ENCODE data around the gene DDX31.

Gene DDX31

DNA sequence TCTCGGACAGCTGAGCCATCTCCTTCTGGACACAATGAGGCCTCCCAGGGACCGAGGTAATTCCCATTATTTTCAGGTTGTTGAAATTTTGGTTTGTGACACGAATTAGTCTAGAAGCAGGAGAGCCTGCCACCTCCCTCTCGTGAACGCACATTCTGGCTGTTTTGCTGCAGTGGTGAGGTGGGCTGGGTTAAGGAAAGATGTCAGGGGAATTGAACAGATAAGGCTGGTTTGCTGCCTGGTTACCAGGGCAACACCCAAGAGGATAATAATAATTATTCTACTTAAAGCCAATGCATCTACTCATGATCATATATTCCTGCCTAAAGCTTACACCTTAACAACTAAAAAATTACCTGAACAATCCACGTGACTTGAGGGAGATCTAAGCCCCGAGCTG is 38.1 kb downstream of the DDX31 start:
- no peak for DNase-seq

DNA sequence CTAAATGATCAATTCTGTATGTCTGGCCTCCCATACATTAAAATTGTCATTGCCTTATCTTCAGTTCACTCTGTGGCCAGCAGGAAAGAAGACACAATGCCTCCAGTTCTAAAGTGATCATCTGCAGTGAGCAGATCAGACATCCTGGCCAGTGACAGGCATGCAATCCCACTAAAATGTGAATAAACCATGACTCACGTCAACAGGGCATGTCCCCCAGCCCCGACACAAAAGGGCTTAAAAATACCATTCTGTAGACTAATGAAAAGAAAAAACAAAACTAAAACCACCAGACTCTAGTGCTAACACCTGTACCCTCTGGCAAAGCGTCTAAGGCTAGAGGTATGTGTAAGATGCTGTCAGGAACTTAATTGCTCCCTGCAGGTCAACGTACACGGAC is 38.5 kb downstream of the DDX31 start:
- no peak for DNase-seq

DNA sequence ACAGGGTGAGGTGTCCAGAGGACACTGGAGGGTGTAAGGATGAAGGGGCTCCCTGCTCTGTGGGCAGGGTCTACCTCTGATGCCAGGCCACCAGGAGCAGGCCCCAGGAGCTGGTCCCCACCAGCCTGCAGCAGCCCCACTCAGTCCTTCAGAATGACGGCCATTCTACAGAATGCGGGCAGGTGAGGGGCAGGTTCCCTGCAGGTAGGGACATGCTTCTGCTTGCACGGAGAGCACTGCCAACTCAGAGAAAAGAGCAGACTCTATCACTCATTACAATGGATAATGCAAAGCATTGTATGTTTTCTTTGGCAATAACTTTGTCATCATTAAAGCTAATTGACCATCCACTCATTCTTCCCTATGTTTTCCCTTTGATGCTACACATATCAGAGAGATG is 39.0 kb downstream of the DDX31 start:
- no peak for DNase-seq

DNA sequence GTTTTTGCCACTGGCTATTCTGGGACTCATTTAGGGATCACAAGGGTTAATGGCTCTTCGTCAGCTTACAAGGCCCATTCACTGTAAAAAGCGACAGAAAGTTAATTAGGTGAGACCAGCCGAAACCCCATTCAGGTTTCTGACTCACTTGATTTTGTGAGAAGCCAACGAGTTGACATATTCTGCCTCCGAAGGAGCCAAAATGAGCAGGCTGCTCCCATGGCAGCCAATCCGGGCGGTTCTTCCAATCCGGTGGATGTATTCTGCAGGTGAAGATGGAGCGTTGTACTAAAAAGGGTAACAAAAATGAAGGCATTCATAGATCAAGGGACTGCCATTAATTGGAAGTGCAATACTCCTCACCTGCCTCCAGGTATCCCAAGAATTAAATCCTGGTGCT is 39.7 kb downstream of the DDX31 start:
- DNase-seq, result no peak

DNA sequence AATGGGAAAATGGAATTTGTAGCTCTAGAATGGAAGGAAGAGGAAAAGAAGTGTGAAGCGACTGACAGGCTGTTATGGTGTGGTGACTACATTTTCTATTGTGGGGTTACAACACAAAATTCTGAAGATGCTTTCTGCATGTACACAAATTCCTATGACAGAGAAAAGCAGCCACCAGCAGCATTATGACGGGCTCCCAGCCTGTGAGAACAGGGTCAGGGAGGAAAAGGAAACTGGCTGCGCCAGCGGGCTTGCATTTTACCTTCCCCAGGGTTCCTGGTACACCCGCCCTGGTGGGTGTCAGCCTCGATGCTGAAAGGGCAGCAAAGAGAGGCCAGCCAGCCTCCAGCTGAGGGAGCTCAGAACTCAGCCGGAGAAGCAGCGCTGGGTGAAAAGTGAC is 41.0 kb downstream of the DDX31 start:
- no peak for DNase-seq

DNA sequence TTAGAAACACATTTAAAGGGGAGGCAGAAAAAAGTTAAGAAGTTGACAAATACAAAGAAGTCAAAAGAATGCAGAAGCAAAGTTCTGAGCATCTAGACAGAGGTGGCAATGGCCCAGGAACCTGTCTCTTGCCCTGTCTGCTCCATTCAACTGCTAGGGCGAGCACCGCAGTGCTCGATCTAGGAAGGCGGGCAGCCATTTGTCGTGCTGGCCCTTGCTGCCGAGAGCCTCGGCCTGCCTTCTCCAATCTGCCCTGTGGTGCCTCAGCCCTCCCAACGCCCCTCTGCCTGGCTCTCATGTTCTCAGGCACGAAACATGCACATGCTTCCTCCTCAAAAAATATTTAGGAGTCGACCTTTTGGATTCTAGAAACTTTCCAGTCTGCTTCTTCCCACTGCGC is 42.2 kb downstream of the DDX31 start:
- no peak for DNase-seq

DNA sequence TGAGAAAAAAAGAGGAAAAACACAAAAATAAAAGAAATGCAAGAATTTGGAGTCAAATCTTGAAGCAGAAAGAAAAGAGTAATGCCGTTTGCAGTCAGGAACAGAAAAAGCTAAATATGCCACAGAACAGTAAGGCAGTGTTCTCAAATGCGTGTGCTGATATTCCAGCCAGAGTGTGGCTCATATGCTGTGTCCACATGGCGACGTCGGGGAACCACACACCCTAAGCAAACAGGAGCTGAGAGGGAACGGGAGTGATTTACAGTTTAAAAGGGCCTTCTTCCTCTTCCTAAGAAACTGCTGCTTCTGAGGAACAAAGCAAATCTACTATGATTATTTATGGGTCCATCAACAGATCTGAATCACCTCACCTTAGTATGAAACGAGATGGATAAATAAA is 42.7 kb downstream of the DDX31 start:
- DNase-seq, result no peak

DNA sequence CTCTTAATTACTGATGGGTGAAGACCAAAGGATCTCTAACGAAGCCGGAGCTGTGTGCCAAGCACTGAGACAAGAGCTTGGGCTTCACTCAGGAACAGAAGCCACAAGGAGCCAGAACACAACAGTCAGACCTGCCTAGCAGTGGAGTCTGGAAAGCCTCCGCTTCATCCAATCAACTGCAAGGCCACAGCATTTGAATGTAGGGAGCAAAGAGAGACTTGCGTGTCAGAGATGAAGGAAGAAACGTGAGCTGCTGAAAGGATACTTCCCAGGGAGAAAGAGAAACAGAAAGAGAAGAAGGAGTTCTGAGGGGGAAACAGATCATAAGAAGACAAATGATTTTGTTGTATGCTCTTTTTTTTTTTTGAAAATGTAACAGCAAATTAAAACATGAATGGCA is 43.5 kb downstream of the DDX31 start:
- DNase-seq, result no peak

DNA sequence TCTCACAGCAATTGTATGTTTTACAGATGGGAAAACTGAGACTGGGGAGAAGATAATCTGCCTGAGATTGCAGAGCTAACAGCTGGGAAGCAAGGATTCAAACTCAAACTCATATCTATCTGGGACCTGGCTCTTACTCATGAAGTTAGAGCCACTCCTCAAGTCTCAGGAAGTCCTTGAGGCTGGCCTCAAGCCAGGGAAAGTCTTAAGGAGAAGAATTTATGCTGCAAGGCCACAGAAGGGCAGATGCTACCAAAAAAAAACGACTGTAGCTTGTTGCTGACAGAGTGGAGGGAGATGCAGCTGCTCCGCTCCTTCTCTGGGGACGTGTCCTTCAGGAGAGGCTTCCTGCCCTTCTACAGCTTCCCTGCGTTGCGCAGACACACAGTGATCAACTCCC is 47.6 kb downstream of the DDX31 start:
- no peak for DNase-seq

DNA sequence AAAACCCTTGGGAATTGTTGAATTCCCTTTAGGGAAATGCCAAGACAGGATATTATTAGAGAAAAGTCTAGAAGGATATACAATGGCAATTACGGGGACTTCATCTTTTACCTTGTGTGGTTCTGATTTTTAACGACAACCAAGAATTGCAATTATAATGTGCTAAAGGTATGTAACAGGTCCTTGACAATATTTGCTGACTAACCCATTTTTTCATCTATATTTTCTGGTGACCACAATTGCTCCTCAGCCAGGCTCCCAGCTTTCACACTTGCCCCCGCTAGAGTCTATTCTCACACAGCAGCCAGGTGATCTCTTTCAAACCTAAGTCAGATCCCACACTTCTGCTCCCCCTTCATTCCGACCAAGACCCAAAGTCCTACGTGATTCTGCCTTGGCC is 53.1 kb downstream of the DDX31 start:
- DNase-seq, result no peak

DNA sequence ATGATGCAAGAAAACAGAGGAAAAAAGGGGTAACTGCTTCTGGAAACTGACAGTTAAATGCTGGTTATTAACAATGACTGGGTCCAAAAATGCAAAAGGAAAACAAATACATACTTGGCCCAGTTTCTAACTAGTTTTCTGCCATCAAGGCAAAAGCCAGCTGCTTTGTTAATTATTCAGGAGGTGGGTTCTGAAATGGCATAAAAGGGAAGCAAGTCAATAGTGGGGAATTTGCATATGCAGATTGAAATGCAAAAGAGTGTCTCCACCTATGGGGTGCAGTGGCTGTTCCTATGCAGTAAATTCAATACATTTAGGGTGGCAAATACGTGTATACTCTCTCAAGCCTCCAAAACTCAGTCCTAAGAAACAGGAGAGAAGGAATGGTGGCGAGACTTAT is 54.0 kb downstream of the DDX31 start:
- DNase-seq, result no peak

DNA sequence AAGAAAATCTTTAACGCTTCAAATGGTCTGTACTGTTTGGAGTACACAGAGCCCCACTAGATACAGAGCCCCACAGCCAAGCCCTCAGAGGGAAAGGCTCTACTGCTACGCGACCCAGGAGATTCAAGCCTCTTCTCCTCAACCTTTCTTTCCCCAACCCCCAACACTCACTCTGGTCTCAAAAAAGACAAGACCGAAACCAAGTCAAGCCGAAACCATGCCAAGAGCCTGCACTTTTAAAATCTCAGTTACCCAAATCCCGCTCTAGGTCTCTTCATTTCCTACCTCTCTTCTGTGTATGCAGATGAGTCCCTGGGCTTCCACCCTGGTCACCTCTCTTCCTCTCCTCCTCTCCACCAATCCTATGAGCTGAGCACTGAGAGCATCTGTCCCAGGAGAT is 55.5 kb downstream of the DDX31 start:
- no peak for DNase-seq

DNA sequence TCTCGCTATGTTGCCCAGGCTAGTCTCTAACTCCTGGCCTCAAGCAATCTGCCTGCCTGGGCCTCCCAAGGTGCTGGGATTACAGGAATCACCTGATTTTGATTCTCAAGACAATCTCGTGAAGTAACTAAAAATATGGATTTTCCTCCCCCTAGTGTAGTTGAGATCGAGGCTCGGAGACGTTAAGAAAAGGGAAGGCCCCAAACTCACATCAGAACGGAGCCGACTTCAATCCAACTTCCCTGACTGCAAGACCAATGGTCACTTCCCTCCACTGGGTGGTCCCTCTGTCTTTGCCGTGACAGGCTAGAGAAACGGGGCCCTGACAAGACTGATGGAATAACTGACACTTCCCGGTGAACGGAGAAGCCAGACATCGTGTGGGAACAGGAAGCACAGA is 59.1 kb downstream of the DDX31 start:
- DNase-seq, result no peak

DNA sequence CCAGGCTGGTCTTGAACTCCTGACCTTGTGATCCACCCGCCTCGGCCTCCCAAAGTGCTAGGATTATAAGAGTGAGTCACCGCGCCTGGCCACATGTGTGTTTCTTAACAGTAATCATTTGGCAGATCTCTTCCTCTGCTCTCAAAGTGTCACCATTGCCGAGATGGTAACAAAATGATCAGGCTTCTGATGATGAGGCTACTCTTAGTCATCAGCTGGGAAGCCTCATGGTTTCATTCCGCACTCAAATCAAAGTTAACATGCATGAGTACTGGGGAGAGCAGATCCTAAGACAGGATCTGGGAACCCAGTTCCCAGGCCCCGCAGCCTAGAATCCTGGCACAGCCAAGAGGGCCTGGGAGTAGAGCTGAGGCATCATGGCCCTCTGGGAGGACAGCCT is 60.0 kb downstream of the DDX31 start:
- DNase-seq, result no peak

DNA sequence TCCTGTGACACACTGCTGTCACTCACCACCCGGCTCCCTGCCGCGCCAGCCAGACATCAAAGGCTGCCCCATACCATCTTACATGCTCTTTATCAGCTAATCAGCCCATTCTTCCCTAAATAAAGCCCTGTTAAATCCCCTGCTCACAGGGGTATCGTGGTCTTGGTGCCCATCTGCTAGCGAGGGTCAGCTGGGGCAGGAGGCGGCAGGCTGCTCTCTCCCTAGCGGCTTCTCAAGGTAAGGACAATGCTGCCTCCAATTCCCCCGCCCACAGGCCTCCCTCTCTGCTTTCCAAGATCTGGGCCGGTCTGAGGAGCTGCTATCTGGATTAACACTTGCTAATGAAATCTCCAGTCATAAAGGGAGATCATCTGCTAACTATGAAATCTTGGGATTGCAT is 60.6 kb downstream of the DDX31 start:
- no peak for DNase-seq

DNA sequence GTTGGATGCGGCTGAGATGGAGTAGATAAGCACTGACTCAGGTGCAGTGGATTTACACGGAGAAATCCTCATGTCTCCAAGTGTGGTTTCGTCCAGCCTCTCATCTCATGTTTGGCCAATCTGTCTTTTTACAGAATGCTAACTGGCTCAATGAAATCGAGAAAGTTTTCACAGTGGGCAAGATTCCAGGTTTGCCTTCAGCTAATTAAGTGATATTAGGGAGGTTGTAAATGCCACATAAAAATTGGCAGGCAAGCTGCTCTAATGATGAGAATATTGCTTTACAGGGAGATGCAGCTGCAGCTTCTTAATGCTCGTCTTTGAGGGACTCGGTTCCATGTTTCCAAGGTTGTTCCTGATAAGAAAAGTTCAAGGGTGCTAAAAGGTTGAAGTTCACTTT is 63.7 kb downstream of the DDX31 start:
- no peak for DNase-seq

DNA sequence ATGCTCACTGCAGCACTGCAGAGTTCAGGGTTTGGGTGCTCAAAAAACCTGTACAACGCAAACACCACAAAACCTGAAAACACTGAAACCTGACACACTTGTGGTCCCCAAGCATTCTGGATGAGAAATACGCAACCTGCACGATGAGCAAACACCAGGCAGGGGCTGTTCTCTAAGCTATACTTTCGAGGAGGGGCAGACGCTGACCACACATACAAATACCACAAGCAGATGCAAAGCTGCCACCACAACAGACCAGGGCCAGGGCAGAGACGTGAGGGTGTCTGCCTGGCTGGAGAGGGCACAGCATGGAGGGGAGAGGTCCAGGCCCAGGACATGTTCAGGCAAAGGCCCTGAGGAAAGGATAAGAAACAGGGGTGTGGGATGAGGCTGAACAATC is 64.4 kb downstream of the DDX31 start:
- DNase-seq, result no peak

DNA sequence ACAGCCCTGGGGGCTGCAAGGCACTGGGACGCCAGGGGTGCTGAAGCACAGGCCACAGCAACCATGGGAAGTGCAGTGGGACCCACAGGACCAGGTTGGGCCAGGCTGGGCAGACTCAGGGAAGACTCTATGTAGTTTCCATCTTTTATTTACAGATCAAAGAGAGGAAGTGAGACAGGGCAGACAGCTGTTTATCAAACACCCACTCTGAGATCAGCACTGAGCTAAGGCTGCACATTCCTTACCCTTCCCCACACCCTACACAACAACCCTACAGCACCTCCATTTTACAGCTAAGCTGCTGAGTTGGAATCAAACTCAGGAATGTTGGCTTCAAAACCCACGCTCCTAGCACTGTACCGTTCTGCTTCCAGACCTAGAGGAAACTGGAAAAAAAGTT is 67.6 kb downstream of the DDX31 start:
- no peak for DNase-seq

DNA sequence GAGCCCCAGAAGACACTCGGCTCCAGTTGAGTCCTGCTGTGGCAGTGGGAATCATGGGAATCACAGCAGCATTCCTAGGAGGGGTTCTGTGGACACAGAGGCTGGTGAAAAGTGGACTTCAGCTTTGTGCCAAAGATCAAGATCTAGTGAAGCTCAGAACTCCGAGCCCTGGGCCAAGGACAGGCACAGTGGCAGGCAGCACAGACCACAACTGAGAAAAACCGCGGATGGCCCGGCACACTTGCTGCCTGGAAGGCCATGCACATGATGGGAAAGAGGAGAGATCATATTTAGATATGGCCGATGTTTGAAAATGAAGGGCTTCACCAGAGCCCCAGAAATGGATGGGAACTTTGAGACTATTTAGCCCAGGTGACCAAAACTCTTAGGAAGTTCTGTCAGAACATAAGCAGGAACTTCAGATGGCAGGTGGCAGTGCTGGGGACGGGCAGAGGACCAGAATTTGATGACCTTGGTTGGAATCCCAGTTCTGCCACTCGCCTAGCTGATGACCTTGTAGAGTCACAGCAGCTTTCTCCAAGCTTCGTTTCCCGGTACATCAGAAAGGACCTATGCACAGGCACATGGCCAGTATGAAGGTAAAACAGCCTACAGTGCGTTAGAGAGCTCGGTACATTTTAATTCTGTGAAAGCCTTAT is 69.3 kb downstream of the DDX31 start:
- DNase-seq, result no peak

DNA sequence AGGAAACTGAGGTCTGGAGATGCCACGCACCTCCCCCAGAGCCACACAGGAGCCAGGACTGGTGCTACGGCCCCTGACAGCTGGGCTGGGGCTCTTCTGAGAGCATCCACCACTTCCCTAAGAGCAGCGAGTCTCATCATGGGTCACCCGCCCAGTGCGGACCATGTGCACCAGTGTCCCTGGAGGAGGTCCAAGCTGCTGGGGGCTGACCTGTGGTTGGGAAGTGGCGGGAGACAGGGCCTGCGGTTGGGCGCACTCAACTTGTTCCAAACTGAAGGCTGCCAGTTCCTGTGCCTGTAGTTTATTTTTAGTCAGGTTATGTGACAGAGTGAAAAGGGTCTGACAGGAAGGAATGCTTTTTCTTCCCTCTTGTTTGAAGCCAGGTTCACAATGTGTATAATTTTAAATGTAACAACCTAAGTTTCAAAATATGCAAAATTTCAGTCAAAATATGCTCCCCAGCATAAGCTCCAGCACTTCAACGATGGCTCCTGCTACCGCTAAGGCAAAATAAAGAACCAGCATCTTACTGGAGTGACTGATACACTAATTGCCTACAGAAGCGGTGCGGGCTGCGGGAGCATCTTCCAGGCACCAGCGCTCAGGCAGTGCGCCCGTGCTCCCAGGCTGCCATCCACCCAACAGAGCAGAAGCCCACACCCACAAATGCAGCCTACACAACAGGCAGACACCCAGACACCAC is 72.6 kb downstream of the DDX31 start:
- no peak for DNase-seq

DNA sequence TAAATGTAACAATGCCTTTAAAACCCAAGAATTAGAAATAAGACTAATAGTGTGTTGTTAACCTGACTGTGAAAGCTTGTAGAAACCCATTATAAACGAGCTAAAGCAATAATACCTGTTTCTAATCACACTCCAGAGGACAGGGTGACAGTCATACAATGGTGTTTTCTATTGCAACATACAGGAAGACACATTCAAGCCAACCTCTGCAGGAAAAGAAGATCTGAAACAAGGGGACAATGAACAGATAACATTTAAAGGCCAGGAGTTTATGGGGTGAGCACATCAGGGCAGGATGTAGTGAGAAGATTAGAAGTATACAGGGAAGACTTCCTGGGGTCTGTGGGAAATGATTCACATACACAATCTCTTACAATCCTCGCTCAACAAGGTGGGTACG is 73.6 kb downstream of the DDX31 start:
- no peak for DNase-seq

DNA sequence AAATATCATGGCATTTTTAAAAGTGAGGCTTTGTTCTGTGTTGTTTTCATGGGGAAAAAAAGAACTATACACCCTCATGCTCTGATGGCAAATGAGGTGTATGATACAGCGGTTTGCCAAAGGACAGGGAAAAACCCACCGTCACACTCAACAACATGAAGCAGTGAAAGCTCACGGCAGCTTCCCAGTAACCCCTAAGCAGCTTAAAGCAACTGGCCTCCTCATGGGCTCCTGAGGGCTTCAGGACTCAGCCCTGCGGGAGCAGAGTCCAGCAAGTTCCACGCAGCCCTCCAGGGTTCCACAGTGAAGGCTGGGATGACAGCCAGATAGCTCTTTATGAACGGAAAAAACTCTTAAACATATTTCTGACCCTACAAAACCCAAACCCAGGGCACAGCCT is 74.5 kb downstream of the DDX31 start:
- DNase-seq, result no peak

DNA sequence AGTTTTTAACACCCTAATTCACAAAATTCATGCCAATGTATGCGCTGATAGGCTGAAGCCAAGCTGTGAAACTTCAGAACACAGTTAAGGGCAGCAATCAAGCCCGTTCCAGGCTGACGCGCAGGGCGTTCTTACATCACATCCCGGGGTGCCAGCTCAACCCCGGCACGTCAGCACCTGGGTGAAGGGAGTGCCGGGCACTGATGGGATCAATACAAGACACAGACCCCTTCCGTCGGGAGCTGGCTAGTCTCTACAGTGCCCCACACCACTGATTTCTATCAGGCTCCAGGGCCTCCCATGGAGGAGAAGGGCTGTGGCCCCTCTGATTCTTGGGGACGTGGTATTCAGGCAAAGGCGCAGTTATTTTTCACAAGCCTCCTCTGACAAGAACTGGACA is 75.4 kb downstream of the DDX31 start:
- DNase-seq, result no peak

DNA sequence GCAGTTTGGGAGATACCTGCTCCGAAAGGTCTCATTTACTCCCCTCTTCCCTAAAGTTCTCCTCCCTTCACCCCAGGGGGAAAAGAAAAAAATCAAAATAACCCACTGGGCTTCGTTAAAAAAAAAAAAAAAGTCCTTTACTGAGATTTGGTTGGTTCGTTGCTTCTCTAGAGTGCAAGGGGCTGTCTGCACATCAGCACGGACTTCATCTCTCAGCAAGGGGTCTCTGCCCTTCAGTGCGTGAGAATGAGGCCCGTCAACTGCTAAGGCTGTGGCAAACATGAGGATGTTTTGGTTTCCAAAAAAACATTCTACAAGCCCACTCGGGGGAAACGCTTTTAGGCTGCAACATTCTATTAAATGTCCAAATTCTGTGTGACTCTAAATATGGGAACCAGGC is 77.3 kb downstream of the DDX31 start:
- DNase-seq, result no peak

DNA sequence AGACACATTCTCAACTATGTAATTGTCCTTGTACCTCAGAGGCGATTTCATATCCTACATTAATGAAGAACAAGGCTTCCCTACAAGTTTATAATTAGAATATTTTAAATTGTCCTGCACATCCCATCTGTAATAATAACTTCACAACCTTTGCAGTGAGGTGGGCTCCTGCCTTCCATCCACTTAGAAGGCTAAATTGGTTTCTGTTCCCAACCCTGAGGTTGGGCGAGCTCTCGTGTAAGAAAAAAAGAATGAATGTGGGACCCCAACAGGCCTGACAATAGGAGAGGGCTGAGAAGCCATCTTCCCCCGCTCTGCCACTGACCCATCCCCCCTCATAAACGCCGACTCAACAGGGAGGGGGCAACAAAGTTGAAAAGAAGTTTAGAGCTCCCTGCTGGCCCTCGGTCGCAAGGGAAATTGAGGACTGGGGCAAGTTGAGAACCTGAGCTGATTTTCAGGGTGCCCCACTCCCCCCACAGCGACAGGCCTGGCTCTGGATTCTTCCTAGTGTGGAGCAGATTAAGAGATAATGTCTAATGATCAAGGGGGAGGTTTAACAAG is 78.0 kb downstream of the DDX31 start:
- no peak for DNase-seq
